T follicular helper cell (primary cell): ENCODE measurements around the gene CCN6.
A peak's percentile ranks its signal among the peaks of the same experiment; 100 is the strongest.

Experiments
- DNase-seq: peaks from one replicate; pipeline ENCODE4 v3.0.0-alpha.2; 2020; ENCODE audit warnings: low read depth
- total RNA-seq, 2 experiments: gene quantifications; one replicate each; lab custom pipeline; 2026; lab: John Stamatoyannopoulos, UW

The CCN6 gene
- 0.06 to 0.87 reads per million in 2 experiments for total RNA-seq

DNA sequence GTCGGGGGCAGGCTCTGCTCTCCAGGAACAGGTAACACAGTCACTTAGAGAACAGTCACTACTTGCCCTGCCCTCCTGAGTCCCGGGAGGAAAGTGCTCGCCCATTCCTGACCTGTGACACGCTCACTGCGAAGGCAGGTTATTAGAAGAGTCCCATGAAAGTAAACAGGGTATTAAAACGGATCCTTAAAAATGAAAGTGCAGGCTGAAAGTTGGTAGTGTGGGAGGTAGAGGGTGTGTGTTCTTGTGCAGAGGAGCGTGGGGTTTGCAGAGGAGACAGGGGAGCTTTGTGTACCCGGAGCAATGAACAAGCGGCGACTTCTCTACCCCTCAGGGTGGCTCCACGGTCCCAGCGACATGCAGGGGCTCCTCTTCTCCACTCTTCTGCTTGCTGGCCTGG, at the start of gene CCN6:
Gene CCN6 (plus strand): TSS at position 104 of the 400 bp plus-strand sequence. CDS start 254 bp downstream, at position 358.
- no peak for DNase-seq

DNA sequence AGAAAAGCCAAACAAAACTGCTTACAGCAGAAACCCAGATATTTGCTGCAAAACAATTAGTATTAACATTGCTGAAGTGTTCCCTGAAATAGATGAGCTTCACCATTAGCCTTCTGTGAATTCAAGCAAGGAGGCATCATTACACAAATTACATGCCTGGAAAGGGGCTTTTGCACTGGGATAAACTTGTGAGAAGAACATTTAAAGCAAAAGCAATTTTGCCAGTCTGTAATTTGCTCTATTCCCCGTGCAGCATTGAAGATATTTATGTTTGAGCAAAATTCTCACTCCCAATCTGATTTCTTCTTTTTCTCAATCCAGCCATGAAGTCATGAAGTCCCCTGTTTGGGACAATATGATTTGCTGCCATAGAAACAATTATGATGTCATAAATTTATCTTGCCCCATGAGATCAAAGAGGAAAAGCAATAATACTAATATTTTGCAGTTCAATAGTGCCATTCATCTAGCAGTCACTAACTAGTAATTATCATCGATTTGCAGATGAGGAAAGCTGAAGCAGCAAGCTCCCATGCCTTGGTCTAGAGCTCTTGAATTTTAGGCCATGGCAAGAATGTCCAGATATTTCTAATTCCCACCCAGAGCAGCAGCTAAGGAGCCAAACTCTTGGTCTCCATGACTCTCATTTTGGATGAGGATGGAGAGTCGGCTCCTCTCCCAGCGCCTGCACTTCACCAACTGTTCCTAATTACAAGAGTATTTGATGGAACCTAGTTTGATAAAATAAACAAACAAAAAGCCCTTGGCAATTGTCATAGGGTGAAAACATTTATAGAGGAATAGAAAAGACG, 49.5 kb upstream of the CCN6 start:
- DNase-seq = no peak

DNA sequence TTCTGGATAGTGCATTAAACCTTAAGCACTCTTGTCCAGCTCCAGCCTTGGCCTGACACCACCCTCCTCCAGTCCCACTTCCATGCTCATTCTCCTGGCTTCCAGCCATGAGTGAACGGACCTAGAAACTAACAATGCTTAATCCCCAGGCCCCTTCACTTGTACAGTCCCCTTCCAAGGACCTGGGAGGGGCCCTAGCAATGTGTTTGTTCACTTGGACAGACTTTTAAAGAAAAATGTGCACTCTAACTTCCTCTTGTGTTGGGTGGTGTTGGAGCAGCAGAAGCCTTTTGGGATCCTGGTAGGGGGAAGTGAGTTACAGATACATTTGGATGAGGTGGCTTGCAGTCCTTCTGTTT, 48.9 kb upstream of the CCN6 start:
- DNase-seq = no peak

DNA sequence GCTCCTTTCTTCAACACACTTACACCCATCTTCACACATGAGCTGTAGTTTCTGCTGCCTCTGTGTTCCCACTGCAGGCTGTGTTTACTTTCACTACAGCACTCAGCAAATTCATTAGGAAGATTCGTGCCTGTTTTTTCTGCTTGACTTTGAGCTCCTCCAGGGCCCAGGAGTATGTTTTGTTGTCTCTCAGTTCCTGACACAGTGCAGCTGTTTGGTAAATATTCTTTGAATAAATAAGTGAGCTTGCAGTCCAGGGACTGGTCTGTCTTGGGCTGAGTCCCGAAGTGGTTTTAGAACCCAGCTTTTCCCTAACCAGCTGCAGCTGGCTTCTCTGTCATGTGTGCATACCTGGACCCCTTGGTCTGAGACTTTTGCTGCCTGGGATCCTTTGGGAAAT, 46.6 kb upstream of the CCN6 start:
- no peak for DNase-seq

DNA sequence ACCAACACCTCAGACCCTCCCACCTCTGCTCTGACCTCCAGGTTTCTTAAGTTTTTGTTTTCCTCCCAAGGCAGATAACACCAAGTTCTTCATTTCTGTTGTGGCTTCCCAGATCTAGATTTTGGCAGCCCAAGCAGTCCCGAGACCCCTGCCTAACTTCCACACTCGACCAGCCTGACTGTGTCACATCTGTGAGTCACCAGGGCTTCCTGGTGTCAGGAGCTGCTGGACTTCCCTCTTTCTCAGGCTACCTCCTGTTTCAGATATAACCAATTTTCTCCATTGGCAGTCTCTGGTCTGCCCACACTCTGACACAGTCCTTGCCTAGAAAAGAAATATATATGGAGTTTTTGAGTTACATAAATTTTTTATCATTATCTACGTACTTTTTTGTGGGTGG, 46.1 kb upstream of the CCN6 start:
- DNase-seq = no peak

DNA sequence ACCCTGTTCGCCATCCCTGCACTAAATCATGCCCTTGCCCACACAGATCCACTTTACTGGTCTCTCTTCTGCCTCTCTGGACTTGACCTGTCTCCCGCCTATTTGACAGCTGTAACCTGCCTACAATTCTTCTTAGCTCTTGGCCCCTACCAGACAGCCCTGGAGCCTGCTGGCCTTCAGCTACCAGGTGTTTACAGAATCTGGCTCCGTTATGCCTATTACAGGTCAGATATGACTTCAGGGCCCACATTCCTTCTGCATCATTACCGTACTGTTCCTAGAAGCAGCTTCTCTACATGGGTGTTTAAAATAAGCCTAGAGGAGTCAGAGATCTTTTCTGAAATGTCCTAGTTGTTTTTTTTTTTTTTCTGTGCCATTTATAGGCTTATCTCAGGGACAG, 45.4 kb upstream of the CCN6 start:
- no peak for DNase-seq

DNA sequence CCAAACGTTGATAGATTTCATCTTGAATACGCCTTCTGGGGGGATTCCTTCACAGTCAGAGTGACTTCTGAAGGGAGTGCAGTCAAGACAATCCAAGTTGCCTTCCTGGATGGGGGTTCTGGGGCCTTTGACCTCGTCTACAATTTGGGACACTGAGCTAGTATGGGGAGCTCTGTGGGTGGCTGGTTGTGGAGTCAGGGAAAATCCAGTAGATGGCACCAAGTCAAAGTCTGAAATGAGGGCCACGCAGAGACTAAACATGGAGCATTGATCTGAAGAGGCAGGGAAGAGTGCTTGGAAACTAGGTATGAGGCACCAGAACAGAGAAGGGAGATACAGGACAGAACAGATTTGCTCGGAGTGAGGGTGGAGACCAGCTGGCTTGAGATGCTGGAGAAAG, 43.6 kb upstream of the CCN6 start:
- no peak for DNase-seq

DNA sequence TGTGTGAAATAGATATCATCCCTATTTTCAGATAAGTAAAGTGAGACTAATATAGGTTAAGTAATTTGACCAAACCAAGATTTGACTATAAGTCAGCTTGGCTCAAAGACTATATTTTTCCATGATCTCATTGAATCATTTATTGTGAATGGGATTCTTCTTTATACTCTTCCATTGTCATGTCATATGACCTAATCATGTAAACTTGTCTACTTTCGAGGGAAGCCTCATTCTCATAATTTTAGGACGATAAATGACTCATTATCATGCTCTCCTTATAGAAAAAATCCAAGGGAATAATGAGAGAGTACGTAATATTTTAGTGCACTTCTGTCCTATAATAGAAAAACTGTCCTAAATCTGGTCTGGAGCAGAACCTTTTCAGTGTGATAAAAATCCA, 40.9 kb upstream of the CCN6 start:
- no peak for DNase-seq

DNA sequence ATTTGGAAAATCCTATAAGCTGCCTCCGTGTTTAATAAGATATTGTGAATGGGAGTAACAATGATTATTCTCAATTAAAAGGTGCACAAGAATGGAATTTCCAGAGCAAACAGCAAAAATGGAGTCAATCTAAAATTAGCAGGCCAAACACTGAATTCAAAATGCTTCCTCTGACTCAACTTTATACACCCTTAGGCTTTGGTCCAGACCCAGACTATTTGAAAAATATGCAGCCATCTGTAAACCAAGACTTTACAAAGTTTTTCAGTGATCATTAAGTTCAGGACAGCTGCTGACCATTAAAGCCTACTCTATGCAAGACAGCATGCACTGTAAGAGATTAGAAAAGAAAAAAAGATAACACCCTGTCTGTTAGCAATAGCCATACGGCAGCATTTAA, 39.4 kb upstream of the CCN6 start:
- DNase-seq = no peak

DNA sequence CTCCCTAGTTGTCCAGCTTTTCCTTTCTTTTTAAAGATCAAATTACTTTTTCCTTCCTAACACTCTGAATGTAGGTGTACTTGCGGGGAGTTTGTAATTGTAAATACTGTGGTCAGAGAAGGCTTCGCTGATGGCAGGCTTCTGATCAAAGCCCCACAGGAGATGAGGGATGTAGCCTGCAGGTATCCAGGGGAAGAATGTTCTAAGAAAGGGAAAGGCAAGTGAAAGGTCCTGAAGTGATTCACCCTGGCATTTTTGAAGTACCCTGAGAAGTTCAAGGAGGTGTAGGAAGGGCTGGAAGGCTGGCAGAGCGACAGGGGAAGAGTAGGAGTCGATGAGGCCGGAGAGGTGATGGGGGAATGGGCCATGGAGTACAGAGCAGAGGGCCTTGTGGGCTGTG, 38.2 kb upstream of the CCN6 start:
- no peak for DNase-seq

DNA sequence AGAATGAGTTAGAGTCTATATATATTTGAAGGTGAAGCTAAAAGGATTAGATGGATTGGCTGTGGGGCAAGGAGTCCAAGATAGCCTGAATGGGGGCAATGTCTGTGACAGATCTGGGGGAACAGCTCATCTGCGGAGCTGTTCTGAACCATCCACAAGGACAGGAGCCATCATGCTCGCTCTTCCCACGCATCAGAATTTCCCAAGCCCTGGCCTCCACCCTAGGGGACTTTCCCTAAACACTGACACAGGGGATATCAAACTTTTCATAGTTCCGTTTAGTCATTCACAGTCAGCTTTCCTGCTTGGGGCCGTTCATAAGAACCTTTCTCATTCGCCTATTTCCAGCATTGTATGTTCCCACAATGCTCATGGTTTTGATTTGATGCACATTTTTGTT, 37.6 kb upstream of the CCN6 start:
- no peak for DNase-seq

DNA sequence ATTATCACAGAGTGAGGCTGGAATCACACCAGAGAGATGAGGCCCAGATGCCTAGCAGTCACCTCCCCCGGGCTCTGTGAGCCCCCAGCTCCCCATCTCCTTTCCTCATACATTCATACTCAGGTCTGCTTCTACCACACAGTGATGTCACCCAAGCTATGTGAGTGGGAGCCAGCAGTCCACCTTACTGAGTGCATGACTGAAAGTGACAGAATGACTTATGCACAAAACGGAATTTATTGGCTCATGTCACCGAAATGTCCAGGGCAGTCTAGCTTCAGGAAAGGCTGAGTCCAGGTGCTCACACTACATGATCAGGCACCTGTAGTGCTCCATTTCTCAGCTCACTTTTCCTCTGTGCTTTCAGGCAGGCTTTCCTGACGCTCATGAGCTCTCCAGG, 36.7 kb upstream of the CCN6 start:
- no peak for DNase-seq

DNA sequence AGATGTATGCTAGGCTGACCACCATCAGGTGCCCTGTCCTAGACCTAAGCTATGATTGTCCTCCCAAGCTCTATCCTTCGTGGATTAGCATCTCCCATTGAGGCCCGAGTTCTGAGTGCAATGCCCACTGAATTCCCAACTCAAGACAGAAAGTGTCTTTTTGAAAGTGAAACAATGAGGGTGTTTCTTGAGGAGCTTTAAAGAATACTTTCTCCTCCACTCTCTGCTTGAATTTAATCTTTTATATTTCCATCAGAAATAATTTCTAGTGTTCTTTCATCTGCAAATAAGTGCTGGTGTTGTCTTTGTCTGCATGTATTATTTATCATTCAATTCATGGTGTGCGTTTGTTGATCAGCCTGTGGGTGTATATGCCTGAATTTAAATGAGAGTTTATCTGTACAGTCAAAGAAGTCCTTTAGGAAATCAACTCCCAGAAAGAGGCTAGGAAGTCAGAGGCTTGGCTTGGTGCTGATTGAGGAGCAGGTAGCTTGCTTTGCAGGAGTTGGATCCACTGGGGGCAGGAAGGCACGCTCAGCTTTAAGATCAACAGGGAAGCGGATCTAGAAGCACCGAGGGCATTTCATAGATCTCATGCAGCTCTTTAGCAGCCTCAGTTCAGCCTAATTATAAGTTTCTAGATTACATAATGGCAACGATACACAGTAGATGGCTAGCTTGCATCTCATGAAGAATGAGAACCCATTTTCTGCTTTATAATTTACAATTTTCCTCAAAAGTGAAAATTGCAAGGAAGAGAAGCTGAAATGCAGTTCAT, 36.0 kb upstream of the CCN6 start:
- no peak for DNase-seq

DNA sequence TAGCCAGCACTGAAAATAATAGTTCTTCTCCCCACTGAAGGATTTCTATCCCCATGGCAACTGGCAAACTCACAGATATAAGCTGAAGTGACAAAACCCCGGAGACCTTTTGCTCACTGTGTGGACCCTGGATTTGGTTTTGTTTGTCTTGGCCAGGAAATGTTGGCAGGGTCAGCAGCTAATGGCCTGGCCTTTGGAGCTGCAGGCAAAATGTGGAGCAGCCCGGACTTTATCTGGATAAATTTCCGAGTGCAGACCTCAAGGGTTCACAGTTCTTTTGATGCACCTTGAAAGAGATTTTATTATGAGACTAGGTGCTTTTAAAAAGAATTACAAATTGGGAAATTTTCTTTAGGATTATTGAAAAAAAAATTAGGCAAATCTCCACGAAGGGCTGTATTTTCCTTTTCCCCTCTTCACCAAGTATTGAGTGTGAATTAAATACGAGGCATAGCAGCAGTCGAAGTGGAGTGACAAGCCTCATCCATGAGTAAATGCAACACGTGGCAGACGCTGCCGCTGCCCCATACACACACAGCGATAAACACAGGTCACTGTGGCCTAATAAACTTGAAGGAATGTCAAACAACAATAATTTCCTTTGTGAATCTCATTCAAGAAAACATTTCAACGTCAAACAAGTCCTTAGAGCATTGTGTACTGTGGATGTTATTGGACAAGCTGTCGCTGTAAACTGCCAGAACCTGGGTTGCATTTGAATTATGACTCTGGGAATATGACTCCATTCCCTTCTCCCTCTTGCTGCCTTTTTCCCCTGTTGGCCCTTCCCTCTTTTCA, 35.1 kb upstream of the CCN6 start:
- no peak for DNase-seq

DNA sequence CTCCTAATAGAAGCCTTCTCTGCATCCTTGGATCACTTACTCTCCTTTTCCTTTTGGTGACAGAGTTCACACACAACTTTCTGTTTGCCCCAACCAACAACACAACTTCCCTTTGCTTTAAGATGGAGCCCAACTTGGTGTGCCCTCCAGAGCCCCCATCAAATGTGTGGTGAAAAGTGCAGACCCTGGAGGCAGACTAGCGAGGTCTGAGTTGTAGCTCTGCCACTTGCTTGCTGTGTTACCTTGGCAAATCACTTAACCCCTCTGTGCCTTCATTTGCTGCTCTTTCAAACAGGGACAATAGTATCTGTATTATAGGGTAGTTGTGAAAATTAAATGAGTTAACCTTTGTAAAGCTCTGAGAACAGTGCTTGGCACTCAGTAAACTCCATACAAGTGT, 34.3 kb upstream of the CCN6 start:
- no peak for DNase-seq

DNA sequence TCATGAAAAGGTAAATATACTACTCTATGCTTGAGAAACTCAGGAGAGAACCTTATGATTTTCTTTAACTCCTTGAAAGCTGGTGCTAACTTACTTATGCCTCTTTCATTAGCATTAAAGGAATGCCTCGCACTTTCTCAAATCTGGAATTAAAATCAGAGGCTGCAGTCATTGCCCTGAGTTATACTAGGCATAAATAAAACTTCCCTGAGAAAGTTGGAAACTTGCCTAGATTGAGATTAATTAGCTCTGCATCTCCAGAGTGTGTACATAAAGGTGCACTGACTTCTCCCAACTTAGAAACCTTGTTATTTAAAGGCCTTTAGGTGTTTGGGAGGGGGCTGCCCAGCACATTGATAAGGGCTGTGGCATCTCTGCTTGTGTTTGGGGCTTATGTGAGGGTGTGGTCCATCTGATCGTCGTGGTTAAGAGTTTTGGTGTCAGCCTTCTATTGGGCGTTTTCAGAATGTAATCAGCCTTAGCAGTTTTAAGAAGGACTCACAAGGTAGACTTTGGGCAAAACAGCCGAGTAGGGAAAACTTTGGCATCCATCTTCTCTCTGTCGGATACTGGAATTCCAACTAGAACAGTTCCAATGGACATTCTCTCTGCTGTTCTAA, 32.1 kb upstream of the CCN6 start:
- no peak for DNase-seq

DNA sequence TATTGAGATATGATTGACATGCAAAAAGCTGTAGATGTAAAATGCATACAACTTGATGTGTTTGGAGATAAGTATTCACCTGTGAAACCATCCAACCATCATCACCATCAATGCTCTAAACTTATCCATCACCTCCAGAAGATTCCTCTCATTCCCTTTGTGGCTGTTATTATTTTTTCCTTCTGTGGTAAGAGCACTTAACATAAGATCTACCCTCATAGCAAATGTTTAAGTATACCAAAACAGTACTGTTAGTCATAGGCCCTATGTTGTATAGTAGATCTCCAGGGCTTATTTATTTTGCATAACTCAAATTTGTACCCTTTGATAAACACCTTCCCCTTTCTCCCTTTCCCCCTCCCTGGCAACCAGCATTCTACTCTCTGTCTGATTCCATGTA, 31.2 kb upstream of the CCN6 start:
- no peak for DNase-seq

DNA sequence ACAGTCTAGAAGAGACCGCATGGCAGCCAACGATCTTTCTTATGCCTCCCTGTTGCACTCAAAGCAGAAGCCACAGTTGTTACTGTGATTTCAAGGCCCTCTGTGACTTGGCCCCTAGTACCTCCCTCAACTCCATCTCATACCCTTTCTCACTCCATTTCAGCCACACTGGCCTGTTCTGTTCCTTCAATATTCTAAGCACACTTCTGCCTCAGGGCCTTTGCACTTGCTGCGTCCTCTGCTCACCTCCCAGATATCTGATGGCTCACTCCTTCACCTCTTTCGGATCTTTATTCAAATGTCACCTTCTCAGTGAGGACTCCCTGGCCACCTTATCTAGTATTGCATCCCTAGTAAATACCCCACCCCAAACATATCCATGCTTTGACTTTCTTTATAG, 29.4 kb upstream of the CCN6 start:
- DNase-seq = no peak

DNA sequence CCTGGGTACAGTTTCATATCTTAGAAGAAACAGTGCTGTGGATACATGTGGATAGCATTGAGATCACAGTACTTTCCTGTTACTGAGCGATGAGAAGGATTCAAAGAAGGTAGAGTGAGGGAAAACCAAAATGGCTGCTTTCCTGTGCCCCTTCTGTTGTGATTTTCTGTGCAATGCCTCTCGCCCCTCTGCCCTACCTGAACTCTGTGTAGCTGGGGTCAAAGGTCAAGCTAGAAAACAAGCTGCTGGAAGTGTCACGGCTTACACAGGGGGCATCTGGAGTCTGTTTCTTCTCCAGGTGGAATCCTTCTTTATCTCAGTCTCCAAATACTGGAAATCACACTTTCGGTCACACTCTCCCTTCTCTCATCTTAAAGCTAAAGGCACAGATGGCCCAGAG, 27.0 kb upstream of the CCN6 start:
- no peak for DNase-seq

DNA sequence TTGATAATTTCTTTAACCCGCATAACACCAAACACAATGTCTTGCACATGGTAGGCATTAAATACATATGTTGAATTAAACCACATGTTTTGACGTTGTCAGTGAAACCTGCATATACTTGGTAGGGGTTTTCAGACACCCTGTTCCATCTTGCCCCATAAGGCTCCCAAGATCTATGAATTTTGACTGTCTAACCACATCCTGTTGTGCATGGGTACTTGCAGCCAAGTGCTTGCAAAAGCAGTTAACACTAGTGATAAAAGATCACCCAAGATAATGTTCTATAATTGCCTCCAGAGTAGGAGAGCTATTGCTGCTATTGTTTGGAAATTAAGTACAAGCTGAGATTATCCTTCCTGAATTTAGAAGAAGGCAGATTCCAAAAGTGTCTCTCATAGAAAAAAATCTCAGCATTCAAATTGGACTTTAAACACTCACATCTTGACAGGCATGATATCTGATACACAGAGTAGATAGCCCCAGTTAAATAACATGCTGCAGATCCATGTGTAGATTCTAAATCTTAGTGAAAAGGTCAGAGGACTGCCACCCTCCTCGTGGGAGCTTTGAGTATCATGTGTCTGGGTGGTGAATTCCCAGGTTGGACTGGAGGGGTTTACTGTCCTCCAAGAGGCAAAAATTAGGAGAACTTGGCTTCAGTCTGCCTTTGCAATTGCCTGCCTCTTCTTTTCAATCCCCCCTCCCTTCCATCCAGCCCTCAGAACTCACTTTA, 25.8 kb upstream of the CCN6 start:
- peak; percentile 43 for DNase-seq

DNA sequence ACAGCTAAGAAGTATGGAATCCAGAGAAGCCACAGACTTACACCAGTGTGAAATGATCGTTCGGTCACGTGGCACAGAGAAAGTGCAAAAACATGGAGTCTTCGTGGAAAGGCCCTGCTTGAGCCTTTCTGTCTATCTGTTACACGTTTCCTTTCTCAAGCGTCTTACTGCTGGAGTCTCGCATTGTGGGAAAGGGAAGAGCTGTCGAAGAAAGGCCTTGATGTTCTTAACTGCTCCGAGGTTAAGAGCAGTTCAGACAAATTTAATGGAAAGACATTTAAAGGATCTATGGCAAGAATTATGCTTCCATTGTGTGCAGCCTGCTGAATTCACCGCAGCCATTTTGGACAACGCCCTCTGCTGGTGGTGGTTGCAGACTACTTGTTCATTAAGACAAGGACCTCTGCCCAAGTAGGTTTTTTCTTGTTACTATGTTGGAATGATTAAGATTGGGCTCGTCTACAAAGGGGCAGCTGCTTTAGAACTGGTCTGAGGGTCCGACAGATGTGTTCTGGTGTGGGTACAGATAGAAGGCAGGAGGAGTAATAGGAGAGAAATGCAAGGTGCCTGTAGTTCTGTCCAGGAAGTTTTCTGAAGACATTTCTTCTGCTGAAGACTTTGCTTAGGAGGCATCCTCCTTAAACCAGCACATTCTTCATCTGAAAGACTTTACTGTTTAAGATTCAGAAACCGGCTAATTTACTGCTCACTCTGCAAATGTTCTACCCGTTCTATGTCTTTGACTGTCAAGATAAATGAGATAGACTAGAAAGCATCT, 24.7 kb upstream of the CCN6 start:
- peak; percentile 40 for DNase-seq
